Measurements from ENCODE around the gene ALG12. TPM values are rescaled to one million over a fixed set of nuclear protein-coding genes. Genes with fewer than 3 reads are reported as not detected.
A peak's percentile ranks its signal among the peaks of the same experiment; 100 is the strongest.

ALG12 gene
- total RNA-seq, 2 donors from 2014 or later: 19.7 to 26.2 TPM

DNA sequence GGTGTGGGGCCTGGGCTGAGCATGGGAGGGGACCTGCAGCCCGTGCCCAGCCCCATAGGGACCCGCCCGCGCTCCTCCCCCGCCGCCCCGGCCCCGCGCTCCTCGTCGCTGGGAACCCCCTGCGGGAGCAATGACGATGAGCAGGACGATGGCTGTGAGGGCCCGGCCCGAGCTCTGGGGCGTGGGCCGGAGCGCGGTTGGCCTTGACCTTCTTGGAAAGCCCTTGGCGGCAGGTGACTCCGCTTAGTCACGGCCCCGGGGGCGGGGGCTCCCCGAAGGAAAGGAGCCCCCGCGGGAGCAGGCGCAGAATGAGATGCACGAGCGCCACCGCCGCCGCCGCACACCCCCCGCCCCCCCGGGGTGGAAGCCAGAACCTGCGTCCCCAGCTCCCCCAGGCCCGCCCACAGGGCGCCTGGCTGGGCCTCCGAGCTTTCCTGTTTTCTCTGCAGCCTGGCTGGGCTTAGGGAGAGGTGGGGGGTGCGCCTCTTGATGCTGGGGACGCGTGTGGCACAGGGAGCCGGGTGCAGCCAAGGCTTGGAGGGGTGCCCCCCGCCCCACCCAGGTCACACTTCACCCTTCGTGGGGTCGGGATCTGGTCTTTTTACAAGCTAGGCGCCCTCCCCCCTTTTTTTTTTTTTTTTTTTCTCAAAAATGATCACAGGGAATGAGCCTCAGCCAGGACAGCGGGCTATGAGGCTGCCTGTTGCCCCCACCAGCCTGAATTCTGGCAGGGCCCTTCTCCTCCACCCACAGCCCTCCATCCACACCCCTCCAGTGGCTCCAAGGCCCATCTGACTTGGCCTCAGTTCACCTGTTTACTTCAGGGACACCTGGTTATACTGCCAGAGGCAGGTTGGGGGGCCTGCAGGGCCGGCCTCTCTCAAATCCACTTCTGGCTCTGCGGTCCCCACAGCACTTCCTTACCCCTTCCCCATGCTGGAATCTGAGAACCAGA lies 18.1 kb upstream of the ALG12 start:
- no peaks in the 10 kb centered on the region for H3K36me3 ChIP-seq (ENCODE audit: control insufficient read depth, insufficient read depth, low read length)
- peak; percentile 93 for DNase-seq
- H3K9me3 ChIP-seq (ENCODE audit: control insufficient read depth, low read length): no peaks in the 10 kb centered on the region
- Mint-ChIP-seq H3K4me1 (no peaks in the 10 kb centered on the region), H3K27ac (no peak overlapping the region), H3K4me3 (peak overlapping the region; percentile 37), H3K36me3 (ENCODE audit: low read depth) (no peaks in the 10 kb centered on the region), H3K27me3 (ENCODE audit: insufficient read depth) (peaks cover 5% of the 10 kb centered on the region), H3K9me3 (peaks cover 5% of the 10 kb centered on the region)
- no peaks in the 10 kb centered on the region for H3K4me1 ChIP-seq (ENCODE audit: control insufficient read depth, insufficient read depth, low read length)
- 18 to 41% methylated on average over 12 to 52 of the region's 52 CpGs for WGBS, 2 experiments (ENCODE audit: insufficient coverage in 1 of 2, insufficient read length in 1 of 2)
- no peaks in the 10 kb centered on the region for H3K27me3 ChIP-seq (ENCODE audit: control insufficient read depth, insufficient read depth, low read length, poor library complexity, severe bottlenecking)
- no peak overlapping the region for H3K4me3 ChIP-seq (ENCODE audit: low read length)
- no peak overlapping the region for H3K9ac ChIP-seq (ENCODE audit: extremely low read depth, low read length, poor library complexity, severe bottlenecking)
- TF ChIP-seq, protein P1, sequence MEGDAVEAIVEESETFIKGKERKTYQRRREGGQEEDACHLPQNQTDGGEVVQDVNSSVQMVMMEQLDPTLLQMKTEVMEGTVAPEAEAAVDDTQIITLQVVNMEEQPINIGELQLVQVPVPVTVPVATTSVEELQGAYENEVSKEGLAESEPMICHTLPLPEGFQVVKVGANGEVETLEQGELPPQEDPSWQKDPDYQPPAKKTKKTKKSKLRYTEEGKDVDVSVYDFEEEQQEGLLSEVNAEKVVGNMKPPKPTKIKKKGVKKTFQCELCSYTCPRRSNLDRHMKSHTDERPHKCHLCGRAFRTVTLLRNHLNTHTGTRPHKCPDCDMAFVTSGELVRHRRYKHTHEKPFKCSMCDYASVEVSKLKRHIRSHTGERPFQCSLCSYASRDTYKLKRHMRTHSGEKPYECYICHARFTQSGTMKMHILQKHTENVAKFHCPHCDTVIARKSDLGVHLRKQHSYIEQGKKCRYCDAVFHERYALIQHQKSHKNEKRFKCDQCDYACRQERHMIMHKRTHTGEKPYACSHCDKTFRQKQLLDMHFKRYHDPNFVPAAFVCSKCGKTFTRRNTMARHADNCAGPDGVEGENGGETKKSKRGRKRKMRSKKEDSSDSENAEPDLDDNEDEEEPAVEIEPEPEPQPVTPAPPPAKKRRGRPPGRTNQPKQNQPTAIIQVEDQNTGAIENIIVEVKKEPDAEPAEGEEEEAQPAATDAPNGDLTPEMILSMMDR (conservative IDR thresholded peaks at IDR 0.05): no peak
- no peak overlapping the region for H3K27ac ChIP-seq (ENCODE audit: low read depth, low read length)

DNA sequence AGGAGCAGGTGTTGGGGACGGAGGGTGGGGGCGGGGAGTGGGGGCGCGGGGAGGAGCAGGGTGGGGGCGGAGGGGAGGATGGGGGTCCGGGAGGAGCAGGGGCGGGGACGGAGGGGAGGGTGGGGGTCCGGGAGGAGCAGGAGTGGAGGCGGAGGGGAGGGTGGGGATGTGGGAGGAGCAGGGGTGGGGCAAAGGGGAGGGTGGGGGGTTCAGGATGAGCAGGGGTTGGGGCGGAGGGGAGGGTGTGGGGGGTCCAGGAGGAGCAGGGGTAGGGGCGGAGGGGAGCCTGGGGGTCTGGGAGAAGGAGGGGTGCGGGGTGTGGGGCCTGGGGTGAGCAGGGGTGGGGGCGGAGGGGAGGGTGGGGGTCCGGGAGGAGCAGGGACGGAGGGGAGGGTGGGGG lies 17.3 kb upstream of the ALG12 start:
- H3K9me3 Mint-ChIP-seq: peaks cover 2% of the 10 kb centered on the region
- no peaks in the 10 kb centered on the region for H3K4me1 Mint-ChIP-seq
- WGBS, 2 experiments (ENCODE audit: insufficient coverage in 1 of 2, insufficient read length in 1 of 2): no CpG with 5 or more reads among the region's 16 CpGs
- Histone ChIP-seq H3K4me1 (ENCODE audit: control insufficient read depth, insufficient read depth, low read length) (no peaks in the 10 kb centered on the region), H3K4me3 (ENCODE audit: low read length) (no peak overlapping the region), H3K27me3 (ENCODE audit: control insufficient read depth, insufficient read depth, low read length, poor library complexity, severe bottlenecking) (peaks cover 6% of the 10 kb centered on the region), H3K9me3 (ENCODE audit: control insufficient read depth, low read length) (no peaks in the 10 kb centered on the region), H3K27ac (ENCODE audit: low read depth, low read length) (no peak overlapping the region), H3K9ac (ENCODE audit: extremely low read depth, low read length, poor library complexity, severe bottlenecking) (no peak overlapping the region), H3K36me3 (ENCODE audit: control insufficient read depth, insufficient read depth, low read length) (no peaks in the 10 kb centered on the region)
- H3K27me3 Mint-ChIP-seq (ENCODE audit: insufficient read depth): peaks cover 8% of the 10 kb centered on the region
- TF ChIP-seq, protein P1 (conservative IDR thresholded peaks at IDR 0.05): no peak
- no peak for DNase-seq
- peak overlapping the region; percentile 37 for H3K4me3 Mint-ChIP-seq
- H3K27ac Mint-ChIP-seq: no peak overlapping the region
- no peaks in the 10 kb centered on the region for H3K36me3 Mint-ChIP-seq (ENCODE audit: low read depth)

GRCh38 chr22:49934891-49935557 lies 16.8 kb upstream of the ALG12 start:
- peak overlapping the region; percentile 22 for H3K4me3 Mint-ChIP-seq
- H3K4me3 ChIP-seq (ENCODE audit: low read length): no peak overlapping the region
- H3K27ac ChIP-seq (ENCODE audit: low read depth, low read length): no peak overlapping the region
- H3K36me3 Mint-ChIP-seq (ENCODE audit: low read depth): no peaks in the 10 kb centered on the region
- H3K27ac Mint-ChIP-seq: no peak overlapping the region
- WGBS, 2 experiments (ENCODE audit: insufficient coverage in 1 of 2, insufficient read length in 1 of 2): 29 to 46% methylated on average over 4 to 39 of the region's 56 CpGs
- peaks cover 2% of the 10 kb centered on the region for H3K9me3 Mint-ChIP-seq
- H3K9ac ChIP-seq (ENCODE audit: extremely low read depth, low read length, poor library complexity, severe bottlenecking): no peak overlapping the region
- no peaks in the 10 kb centered on the region for H3K36me3 ChIP-seq (ENCODE audit: control insufficient read depth, insufficient read depth, low read length)
- TF ChIP-seq, protein P1 (conservative IDR thresholded peaks at IDR 0.05): no peak
- H3K27me3 ChIP-seq (ENCODE audit: control insufficient read depth, insufficient read depth, low read length, poor library complexity, severe bottlenecking): peaks cover 11% of the 10 kb centered on the region
- no peaks in the 10 kb centered on the region for H3K9me3 ChIP-seq (ENCODE audit: control insufficient read depth, low read length)
- peaks cover 13% of the 10 kb centered on the region for H3K27me3 Mint-ChIP-seq (ENCODE audit: insufficient read depth)
- DNase-seq: peak; percentile 80
- H3K4me1 Mint-ChIP-seq: no peaks in the 10 kb centered on the region
- H3K4me1 ChIP-seq (ENCODE audit: control insufficient read depth, insufficient read depth, low read length): no peaks in the 10 kb centered on the region

Data from endodermal cell (in vitro differentiated cells).